Spleen (tissue), 11 donors: ENCODE measurements around the gene C16orf89. TPM values are rescaled to one million over a fixed set of nuclear protein-coding genes. Genes with fewer than 3 reads are reported as not detected.

Experiments used
- DNase-seq: peaks from one replicate; pipeline ENCODE4 v3.0.0-alpha.2; 2020
- H3K27ac ChIP-seq, 8 donors: fragments of 200-600 bp; sonication (generic) in 7 of 8; 1 replicate in 4 of 8; 2 replicates in 4 of 8; pipeline versions ENCODE4 v1.5.0 to v1.8.0; 2016 to 2021; ENCODE audit warnings: inconsistent platforms in 4 of 8, mild to moderate bottlenecking in 4 of 8, moderate library complexity in 1 of 8
- H3K27me3 ChIP-seq, 7 donors: fragments of 200-600 bp; sonication (generic) in 6 of 7; replicated peaks in 1 of 7; 1 replicate in 4 of 7; 2 replicates in 3 of 7; pipeline versions ENCODE4 v1.5.0 to v1.8.0; 2016 to 2021; ENCODE audit warnings: inconsistent platforms in 3 of 7, mild to moderate bottlenecking in 1 of 7
- H3K36me3 ChIP-seq, 6 donors: fragments of 200-600 bp; sonication (generic) in 5 of 6; 1 replicate in 4 of 6; 2 replicates in 2 of 6; pipeline versions ENCODE4 v1.5.0 to v1.8.0; 2016 to 2021; ENCODE audit warnings: inconsistent platforms in 2 of 6
- H3K4me1 ChIP-seq, 6 donors: fragments of 200-600 bp; sonication (generic) in 5 of 6; 1 replicate in 3 of 6; 2 replicates in 3 of 6; pipeline versions ENCODE4 v1.5.0 to v1.8.0; 2016 to 2021; ENCODE audit warnings: inconsistent platforms in 3 of 6
- H3K4me3 ChIP-seq, 8 donors: fragments of 200-600 bp; sonication (generic) in 7 of 8; 1 replicate in 4 of 8; 2 replicates in 4 of 8; pipeline versions ENCODE4 v1.5.0 to v1.8.0; 2016 to 2021; ENCODE audit warnings: inconsistent platforms in 4 of 8, mild to moderate bottlenecking in 4 of 8, moderate library complexity in 2 of 8
- H3K9me3 ChIP-seq, 8 donors: fragments of 200-600 bp; sonication (generic) in 7 of 8; 1 replicate in 4 of 8; 2 replicates in 4 of 8; pipeline versions ENCODE4 v1.5.0 to v1.8.0; 2016 to 2021; ENCODE audit warnings: inconsistent platforms in 4 of 8
- CTCF ChIP-seq, 11 experiments: fragments of 200-600 bp in 7 of 11; fragments of 450-650 bp in 4 of 11; sonication (generic) in 4 of 11; IDR thresholded peaks in 8 of 11; conservative IDR thresholded peaks in 3 of 11; 1 replicate in 7 of 11; 2 replicates in 4 of 11; pipeline versions ENCODE4 v1.4.0 to v1.8.0; 2016 to 2021; ENCODE audit warnings: antibody characterized with exemption in 11 of 11, inconsistent platforms in 4 of 11, mild to moderate bottlenecking in 1 of 11
- POLR2A ChIP-seq, 3 donors: fragments of 450-650 bp; IDR thresholded peaks; one replicate each; pipeline ENCODE4 v1.5.1; 2017; ENCODE audit warnings: antibody characterized with exemption in 3 of 3, mild to moderate bottlenecking in 1 of 3
- POLR2AphosphoS5 ChIP-seq, 3 donors: sonication (generic); formaldehyde crosslinking; IDR thresholded peaks; one replicate each; pipeline ENCODE4 v1.5.1; 2017; ENCODE audit warnings: antibody characterized with exemption in 3 of 3
- WGBS, 5 donors: extraction: QIAGEN DNeasy Blood & Tissue Kit in 3 of 5; methylation state at CpG; one replicate each; pipeline versions ENCODE4 v1.1.5 to v1.1.7; 2013 to 2018; 5-methylcytosine and 5-hydroxymethylcytosine counted together
- intact Hi-C: fragments of 100-400 bp; cut with DNase I; formaldehyde crosslinking; loops from one replicate; pipeline ENCODE4 v1.15.0; 2023; ENCODE audit warnings: low total_unique reads
- polyA plus RNA-seq, 3 donors: library from polyadenylated mRNA; stranded (reverse); fragments of 200-250 nt; gene quantifications; one replicate each; pipeline ENCODE4 v1.2.1, GENCODE V29; 2013
- total RNA-seq, 7 donors: library from RNA; depleted of rRNA in 3 of 7; stranded (reverse); fragments of >200 nt in 3 of 7; fragmentation: NEBNext Ultra II Directional in 4 of 7; extraction: Animal tissue kit (Norgen Biotek cat#: 25700) in 4 of 7; gene quantifications; one replicate each; pipeline versions ENCODE4 v1.1.0 to v1.2.1, GENCODE V29; 2016 to 2021
- donor health status: healthy with polysubstance abuse.
- donor health status: DM: no; HTN: no; CAD: no; lungs with moderate emphysema.
- donor health status: DM: no; HTN: no; CAD: no.
- donor health status: Bipolar disorder and iron deficiency.
- donor health status: healthy.
- donor health status: DM: no; HTN: no; CAD: no.
- donor health status: DM: yes; HTN: yes; CAD: no.

The C16orf89 gene
- total and polyA plus RNA-seq, 10 donors: 0.34 to 5.7 (median 1.7) TPM; not detected in 1

DNA sequence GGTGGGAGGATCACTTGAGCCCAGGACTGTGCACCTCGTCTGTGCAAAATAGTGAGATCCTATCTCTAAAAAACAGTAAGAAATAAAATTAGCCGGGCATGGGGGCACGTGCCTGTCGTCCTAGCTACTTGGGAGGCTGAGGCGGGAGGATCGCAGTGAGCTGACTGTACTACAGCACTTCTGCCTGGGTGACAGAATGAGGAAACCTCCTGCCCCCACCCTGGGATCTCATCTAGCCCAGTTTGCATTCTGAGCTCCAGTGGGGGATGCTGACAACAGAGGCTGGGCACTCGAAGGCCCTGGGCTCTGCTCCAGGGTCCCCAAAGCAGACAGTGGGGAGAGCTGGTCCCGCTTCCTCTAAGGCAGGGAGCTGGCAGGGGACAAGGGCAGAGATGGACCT lies 39.1 kb downstream of the C16orf89 start:
- DNase-seq: no peak
- intact Hi-C loops: no loop called here
- 88 to 98% (median 91%) methylated on average over 8 of the region's 8 CpGs for WGBS, 5 donors
- no peak for TF ChIP-seq CTCF (IDR thresholded peaks at IDR 0.05 in 8 of 11, conservative IDR thresholded peaks at IDR 0.05 in 3 of 11)
- TF ChIP-seq POLR2A (IDR thresholded peaks at IDR 0.05): no peak
- TF ChIP-seq POLR2AphosphoS5 (IDR thresholded peaks at IDR 0.05): no peak
- H3K4me1 ChIP-seq: peaks cover 0 to 3% (median under 1%) of the 10 kb centered on the region in 6 donors
- no peak overlapping the region for H3K4me3 ChIP-seq
- H3K36me3 ChIP-seq: peaks cover 0 to 68% (median 27%) of the 10 kb centered on the region in 6 donors
- no peaks in the 10 kb centered on the region for H3K9me3 ChIP-seq
- no peaks in the 10 kb centered on the region for H3K27me3 ChIP-seq
- H3K27ac ChIP-seq: no peak overlapping the region

- no peak for DNase-seq
- WGBS, 5 donors: 61 to 73% (median 67%) methylated on average over 10 to 17 of the region's 17 CpGs
Observed at GRCh38 chr16:5025171-5025632, 40.6 kb downstream of the C16orf89 start.

DNA sequence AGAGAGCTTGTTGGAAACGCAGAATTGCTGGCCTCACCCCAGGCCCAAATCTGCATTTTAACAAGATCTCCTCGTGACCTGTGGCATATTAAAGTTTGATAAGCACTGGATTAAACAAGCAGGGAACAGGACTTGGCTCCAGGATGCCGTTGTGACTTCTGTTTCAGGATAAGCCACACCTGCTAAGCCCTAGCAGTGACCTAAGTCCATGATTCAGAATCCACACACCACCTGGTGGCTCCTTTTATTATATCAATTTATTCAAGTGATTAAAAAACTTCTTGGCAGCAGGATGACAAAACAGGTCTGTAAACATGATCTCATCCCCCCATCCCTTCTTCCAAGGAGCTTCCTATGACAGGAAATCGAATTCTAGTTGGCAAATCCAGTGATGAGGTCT lies 41.1 kb downstream of the C16orf89 start:
- Histone ChIP-seq H3K27me3 (no peaks in the 10 kb centered on the region), H3K4me1 (no peaks in the 10 kb centered on the region), H3K4me3 (no peak overlapping the region), H3K36me3 (peaks cover 0 to 52% (median 26%) of the 10 kb centered on the region in 6 donors), H3K27ac (no peak overlapping the region), H3K9me3 (no peaks in the 10 kb centered on the region)
- intact Hi-C loops: no loop called here
- TF ChIP-seq CTCF (IDR thresholded peaks at IDR 0.05 in 8 of 11, conservative IDR thresholded peaks at IDR 0.05 in 3 of 11): no peak
- 60 to 83% (median 71%) methylated on average over 4 of the region's 4 CpGs for WGBS, 5 donors
- DNase-seq: no peak

More at GRCh38 chr16:5025171-5025632, 40.6 kb downstream of the C16orf89 start:
- Histone ChIP-seq H3K36me3 (peaks cover 0 to 57% (median 27%) of the 10 kb centered on the region in 6 donors), H3K4me1 (no peaks in the 10 kb centered on the region), H3K27me3 (no peaks in the 10 kb centered on the region), H3K27ac (no peak overlapping the region), H3K9me3 (no peaks in the 10 kb centered on the region), H3K4me3 (no peak overlapping the region)
- TF ChIP-seq POLR2AphosphoS5 (IDR thresholded peaks at IDR 0.05) (peak in 1 of 3 donors; percentile 38), POLR2A (IDR thresholded peaks at IDR 0.05) (no peak), CTCF (IDR thresholded peaks at IDR 0.05 in 8 of 11, conservative IDR thresholded peaks at IDR 0.05 in 3 of 11) (peak in 2 of 11 experiments; percentile 8 to 38)
- intact Hi-C loops: no loop called here

GRCh38 chr16:5022521-5022920 lies 43.2 kb downstream of the C16orf89 start:
- no peak for DNase-seq
- 80 to 92% (median 82%) methylated on average over 6 of the region's 6 CpGs for WGBS, 5 donors
- no peak for TF ChIP-seq CTCF (IDR thresholded peaks at IDR 0.05 in 8 of 11, conservative IDR thresholded peaks at IDR 0.05 in 3 of 11)
- TF ChIP-seq POLR2AphosphoS5 (IDR thresholded peaks at IDR 0.05): no peak
- TF ChIP-seq POLR2A (IDR thresholded peaks at IDR 0.05): no peak
- intact Hi-C loops: no loop called here
- H3K27me3 ChIP-seq: no peaks in the 10 kb centered on the region
- H3K36me3 ChIP-seq: peaks cover 0 to 30% (median 14%) of the 10 kb centered on the region in 6 donors
- H3K27ac ChIP-seq: no peak overlapping the region
- H3K4me3 ChIP-seq: no peak overlapping the region
- H3K9me3 ChIP-seq: no peaks in the 10 kb centered on the region
- H3K4me1 ChIP-seq: no peaks in the 10 kb centered on the region
